GM20431 (cell line): ENCODE results near the gene SOX8.

Experiments
- in situ Hi-C: fragments of 300-500 bp; cut with MseI, MboI; formaldehyde crosslinking; loops from one replicate; pipeline ENCODE4 v1.15.0; 2020; ENCODE audit warnings: low sequenced_read_pairs; ENCODE audit not compliant: unreplicated experiment

The SOX8 gene

DNA sequence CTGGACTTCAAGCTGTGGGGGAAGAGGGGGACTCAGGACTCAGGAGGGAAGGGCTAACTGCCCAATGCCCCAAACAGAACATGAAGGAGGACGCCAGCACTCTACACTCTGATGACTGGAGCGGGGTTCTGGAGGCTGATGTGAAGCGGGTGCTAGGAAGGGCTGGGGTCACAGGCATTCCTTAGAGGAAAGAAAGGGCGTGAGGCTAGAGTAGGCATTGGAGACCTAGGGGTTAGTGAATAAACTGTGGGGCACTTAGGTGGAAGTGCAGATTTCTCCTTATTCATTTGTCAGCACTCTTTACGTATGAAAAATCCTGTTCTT lies 10.0 kb upstream of the SOX8 start:
- in situ Hi-C loops: no loop called here

- in situ Hi-C loops: no loop called here
Observed at GRCh38 chr16:971981-972315, 9.6 kb upstream of the SOX8 start.

GRCh38 chr16:972316-973002 lies 9.1 kb upstream of the SOX8 start:
- in situ Hi-C loops: no loop called here

- in situ Hi-C loops: no loop called here
Observed at GRCh38 chr16:973366-973765, 8.2 kb upstream of the SOX8 start.

DNA sequence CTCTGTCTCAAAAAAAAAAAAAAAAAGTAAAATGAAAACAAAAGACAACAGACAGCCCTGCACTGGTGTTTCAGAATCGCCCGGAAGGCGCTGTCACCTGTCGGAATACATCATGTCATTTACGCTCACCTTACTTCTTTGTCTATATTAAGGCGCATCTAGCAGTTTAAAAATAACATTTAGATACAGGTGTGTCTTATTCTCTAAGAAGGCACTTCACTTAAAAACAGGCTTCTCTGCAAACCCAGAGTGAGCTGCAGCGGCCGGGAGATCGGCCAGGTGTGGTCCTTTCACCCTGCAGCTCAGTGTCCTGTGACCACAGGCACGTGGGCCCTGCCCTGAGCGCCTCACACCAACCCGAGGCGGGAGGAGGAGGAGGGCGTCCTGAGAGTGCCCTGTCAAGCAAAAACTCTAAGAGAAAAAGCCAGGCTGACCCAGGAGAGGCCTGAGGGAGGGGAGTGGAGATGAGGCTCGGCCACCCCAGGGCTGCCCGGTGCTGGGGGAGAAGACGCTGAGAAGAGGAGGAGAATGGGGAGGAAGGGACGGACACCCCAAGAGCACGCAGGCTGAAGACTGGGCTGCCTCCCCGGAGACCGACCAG lies 7.5 kb upstream of the SOX8 start:
- in situ Hi-C loops: no loop called here

GRCh38 chr16:974611-975261 lies 6.8 kb upstream of the SOX8 start:
- in situ Hi-C loops: no loop called here

DNA sequence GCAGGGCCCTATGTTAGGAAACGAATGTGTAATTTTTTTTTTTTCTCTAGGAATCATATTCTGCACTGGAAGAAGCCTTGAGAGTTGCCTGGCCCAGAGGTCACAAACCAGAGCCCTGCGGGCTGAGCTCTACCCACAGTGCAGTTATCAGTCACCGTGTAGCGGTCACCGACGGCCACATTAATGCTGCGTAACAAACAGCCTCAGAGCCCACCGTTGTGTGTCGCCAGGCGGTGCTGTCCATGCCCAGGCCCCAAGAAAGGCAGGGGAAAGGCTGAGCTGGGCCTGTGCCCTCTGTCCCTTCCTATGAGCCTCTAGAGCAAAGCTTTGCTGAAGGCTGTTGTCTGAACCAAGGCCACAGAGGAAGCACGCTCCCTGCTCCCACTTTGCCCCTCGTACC lies 6.3 kb upstream of the SOX8 start:
- in situ Hi-C loops: no loop called here

- in situ Hi-C loops: no loop called here
Observed at GRCh38 chr16:976389-976931, 5.1 kb upstream of the SOX8 start.

GRCh38 chr16:977081-977701 lies 4.4 kb upstream of the SOX8 start:
- in situ Hi-C loops: no loop called here

DNA sequence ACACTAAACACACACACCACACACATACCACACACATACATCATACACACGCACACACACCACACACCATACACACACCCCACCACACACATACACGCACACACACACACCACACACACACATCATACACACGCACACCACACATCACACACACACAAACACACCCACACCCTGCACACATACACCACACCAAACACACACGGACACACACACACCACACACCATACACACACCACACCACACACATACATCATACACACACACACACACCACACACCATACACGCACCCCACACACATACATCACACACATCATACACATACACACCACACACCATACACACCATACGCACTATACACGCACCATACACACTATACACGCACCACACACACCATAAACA lies 3.7 kb upstream of the SOX8 start:
- in situ Hi-C loops: no loop called here

DNA sequence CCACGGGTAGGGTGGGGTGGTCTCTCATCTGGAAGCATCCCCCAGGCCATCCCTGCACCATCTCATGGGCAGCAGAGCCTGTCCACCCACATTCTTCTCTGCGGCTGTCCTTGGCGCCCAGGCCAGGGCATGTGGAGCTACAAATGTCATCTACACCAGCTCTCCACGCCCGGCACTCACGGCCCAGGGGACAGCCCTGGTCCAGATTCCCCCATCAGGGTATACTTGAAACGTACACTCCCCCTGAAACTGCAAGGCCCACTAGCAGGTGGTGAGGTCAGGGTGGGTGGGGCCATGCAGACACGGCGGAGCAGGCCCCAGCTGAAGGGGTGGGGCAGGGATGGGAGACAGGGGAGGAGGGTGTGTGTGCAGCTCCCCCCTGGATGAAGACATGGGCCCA lies 3.2 kb upstream of the SOX8 start:
- in situ Hi-C loops: no loop called here

DNA sequence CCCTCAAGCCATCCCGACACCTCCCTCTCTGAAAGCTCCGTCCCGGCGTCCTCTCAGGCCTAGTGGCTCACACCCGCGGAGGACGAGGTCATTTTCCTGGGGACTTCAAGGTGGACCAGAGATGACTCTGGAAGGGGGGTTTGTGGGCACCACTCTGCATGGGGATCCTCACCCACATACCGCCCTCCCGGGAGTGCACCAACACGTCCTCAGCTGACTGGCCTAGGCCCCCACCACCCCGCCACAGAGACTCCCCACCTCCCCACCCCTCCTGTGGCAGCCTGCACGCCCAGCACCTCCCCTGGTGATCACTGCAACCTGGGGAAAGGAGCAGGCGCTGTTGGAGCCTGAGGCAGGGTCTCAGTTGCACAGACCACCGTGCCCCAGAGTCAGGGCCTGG lies 2.4 kb upstream of the SOX8 start:
- in situ Hi-C loops: no loop called here

DNA sequence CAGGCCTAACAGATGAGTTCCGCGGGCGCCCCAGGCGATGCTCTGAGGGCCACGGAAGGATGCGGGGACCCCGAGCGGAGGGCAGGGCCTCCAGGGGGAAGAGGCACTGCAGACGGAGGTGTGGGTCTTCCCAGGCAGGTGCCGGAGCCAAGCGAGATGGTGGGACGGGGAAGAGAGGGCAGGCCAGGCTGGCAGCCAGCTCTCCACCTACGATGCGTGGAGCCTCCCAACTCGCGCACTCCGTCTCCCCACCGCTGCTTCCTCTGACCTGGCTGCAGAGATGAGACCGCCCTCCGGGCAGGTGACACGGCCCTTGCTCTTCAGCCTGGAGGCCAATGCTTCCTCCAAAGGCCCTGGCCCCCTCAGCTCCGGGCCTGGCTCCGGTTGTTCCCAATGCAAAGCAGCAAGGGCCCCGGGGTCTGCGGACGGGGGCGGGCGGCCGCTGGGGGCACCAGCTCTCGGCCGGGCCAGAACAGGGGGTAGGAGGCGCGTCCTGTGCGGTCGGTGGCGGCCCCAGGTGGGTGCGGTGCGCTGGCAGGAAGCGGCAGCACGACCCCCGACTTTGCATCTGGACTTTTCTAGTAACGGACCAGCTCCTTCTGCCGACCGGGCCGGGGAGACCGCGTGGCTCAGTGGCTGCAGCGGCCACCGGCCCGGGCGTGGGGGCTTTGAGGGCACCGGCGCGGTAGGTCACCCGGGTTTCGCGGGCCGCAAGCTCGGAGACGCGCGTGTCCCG lies 1.5 kb upstream of the SOX8 start:
- in situ Hi-C loops: no loop called here

- in situ Hi-C loops: no loop called here
Observed at GRCh38 chr16:980595-980854, 1.0 kb upstream of the SOX8 start.

DNA sequence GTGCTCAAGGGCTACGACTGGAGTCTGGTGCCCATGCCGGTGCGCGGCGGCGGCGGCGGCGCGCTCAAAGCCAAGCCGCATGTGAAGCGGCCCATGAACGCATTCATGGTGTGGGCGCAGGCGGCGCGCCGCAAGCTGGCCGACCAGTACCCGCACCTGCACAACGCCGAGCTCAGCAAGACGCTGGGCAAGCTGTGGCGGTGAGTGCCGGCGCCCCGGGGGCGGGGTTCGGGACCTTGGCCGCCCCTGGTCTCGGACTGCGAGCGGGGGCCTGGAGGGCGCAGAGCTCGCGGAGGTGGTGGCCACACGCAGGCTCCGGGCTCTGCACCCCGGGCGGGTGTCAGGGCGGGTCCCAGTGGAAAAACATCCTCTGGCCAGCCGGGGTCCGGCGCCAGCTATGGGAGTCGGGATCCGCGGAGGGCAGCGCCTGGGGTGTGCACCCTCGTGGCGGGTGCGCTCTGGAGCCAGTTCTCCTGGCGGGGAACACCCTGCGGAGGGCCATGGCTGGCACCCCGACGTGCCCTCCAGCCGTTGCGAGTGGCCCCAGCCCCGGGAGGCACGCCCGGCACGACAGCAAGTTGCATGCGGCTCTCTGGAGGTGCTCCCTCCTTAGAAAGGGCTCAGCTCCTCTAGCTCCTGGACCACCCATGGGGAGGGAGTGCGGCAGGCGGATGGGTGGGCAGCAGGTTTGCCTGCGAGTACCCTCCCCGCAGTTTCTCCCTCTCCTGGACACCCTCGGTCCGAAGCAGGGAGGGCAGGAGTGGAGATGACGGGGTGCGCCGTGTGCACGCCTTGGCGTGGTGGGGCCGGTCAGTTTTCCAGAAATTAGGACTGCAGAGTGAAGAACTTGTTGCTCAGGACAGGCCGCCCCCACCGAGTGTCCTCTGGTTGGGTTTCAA lies 824 bp downstream of the SOX8 start:
- in situ Hi-C loops: no loop called here

DNA sequence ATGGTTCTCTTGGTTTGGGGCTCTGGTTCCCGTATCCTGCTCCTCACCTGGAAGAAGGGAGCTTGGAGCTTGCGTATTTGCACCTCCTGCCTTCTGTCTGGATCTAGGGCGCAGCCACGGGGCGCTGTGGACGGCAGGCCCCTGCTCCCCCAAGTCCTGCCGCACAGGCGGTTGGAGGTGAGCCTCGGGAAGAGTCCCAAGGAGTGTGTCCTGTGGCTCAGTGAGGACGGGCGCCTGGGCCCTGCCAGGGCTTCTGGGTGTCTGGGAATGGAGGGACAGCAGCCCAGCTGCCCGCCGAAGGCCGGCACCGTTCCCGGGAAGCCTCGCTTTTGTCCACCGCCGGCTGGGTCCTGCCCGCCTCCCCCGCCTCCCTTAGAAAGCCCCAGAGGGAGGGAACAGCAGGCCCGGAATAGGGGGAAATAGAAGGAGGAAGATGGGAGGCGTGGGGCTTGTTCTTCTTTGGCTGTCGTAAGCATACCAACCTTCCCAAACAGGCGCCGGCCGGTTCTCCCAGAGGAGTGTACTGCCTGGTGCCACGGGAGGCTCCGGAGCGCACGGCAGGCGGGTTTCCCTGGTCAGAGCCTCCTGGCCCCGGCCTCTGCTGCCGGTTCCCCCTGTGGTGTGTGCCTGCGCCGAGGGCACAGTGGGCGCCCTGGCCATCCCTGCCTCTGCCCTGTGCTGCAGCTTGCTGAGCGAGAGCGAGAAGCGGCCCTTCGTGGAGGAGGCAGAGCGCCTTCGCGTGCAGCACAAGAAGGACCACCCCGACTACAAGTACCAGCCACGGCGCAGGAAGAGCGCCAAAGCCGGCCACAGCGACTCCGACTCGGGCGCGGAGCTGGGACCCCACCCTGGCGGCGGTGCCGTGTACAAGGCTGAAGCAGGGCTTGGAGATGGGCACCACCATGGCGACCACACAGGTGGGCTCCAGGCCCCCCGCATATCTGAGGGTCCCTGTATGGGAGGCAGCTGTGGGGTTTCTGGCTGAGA lies 1.8 kb downstream of the SOX8 start:
- in situ Hi-C loops: no loop called here

GRCh38 chr16:984121-984694 lies 2.6 kb downstream of the SOX8 start:
- in situ Hi-C loops: no loop called here
